ENCODE measurements around the gene MRPL23.

The MRPL23 gene

GRCh38 chr11:1963864-1964263 lies 16.7 kb downstream of the MRPL23 start:
- H3K4me1 Mint-ChIP-seq = no peaks in the 10 kb centered on the region
- no peak overlapping the region for H3K4me3 Mint-ChIP-seq
- H3K9me3 Mint-ChIP-seq = no peaks in the 10 kb centered on the region

GRCh38 chr11:1964348-1964747 lies 17.2 kb downstream of the MRPL23 start:
- Mint-ChIP-seq H3K4me1 (no peaks in the 10 kb centered on the region), H3K27ac (ENCODE audit: low read depth) (no peak overlapping the region), H3K4me3 (no peak overlapping the region), H3K36me3 (ENCODE audit: insufficient read depth) (no peaks in the 10 kb centered on the region), H3K9me3 (no peaks in the 10 kb centered on the region), H3K27me3 (no peaks in the 10 kb centered on the region)
- ATAC-seq (replicated peaks; ENCODE audit: extremely low read depth, poor library complexity, severe bottlenecking) (no peak), DNase-seq (ENCODE audit: low spot score in 2 of 2) (no peak)

More at GRCh38 chr11:1963864-1964263, 16.7 kb downstream of the MRPL23 start:
- DNase-seq (ENCODE audit: low spot score in 2 of 2) (peak in 1 of 2 donors; percentile 6), ATAC-seq (replicated peaks; ENCODE audit: extremely low read depth, poor library complexity, severe bottlenecking) (no peak)
- no peaks in the 10 kb centered on the region for H3K27me3 Mint-ChIP-seq
- H3K36me3 Mint-ChIP-seq (ENCODE audit: insufficient read depth) = no peaks in the 10 kb centered on the region
- no peak overlapping the region for H3K27ac Mint-ChIP-seq (ENCODE audit: low read depth)

- H3K27me3 Mint-ChIP-seq = no peaks in the 10 kb centered on the region
- H3K9me3 Mint-ChIP-seq = no peaks in the 10 kb centered on the region
- no peak overlapping the region for H3K4me3 Mint-ChIP-seq
- no peaks in the 10 kb centered on the region for H3K36me3 Mint-ChIP-seq (ENCODE audit: insufficient read depth)
- no peaks in the 10 kb centered on the region for H3K4me1 Mint-ChIP-seq
- H3K27ac Mint-ChIP-seq (ENCODE audit: low read depth) = no peak overlapping the region
- ATAC-seq (replicated peaks; ENCODE audit: extremely low read depth, poor library complexity, severe bottlenecking) = no peak
- no peak for DNase-seq (ENCODE audit: low spot score in 2 of 2)
Observed at GRCh38 chr11:1964955-1965354, 17.8 kb downstream of the MRPL23 start.

GRCh38 chr11:1966531-1966930 lies 19.4 kb downstream of the MRPL23 start:
- Mint-ChIP-seq H3K27ac (ENCODE audit: low read depth) (no peak overlapping the region), H3K9me3 (no peaks in the 10 kb centered on the region)
- no peak for DNase-seq (ENCODE audit: low spot score in 2 of 2)

GRCh38 chr11:1967641-1968225 lies 20.6 kb downstream of the MRPL23 start:
- ATAC-seq (replicated peaks; ENCODE audit: extremely low read depth, poor library complexity, severe bottlenecking) = no peak
- H3K27me3 Mint-ChIP-seq = no peaks in the 10 kb centered on the region
- no peak overlapping the region for H3K27ac Mint-ChIP-seq (ENCODE audit: low read depth)

More at GRCh38 chr11:1966531-1966930, 19.4 kb downstream of the MRPL23 start:
- no peak for ATAC-seq (replicated peaks; ENCODE audit: extremely low read depth, poor library complexity, severe bottlenecking)
- Mint-ChIP-seq H3K27me3 (no peaks in the 10 kb centered on the region), H3K4me1 (no peaks in the 10 kb centered on the region), H3K36me3 (ENCODE audit: insufficient read depth) (no peaks in the 10 kb centered on the region), H3K4me3 (no peak overlapping the region)

GRCh38 chr11:1968454-1969002 lies 21.4 kb downstream of the MRPL23 start:
- H3K4me3 Mint-ChIP-seq = no peak overlapping the region
- H3K9me3 Mint-ChIP-seq = no peaks in the 10 kb centered on the region
- H3K36me3 Mint-ChIP-seq (ENCODE audit: insufficient read depth) = no peaks in the 10 kb centered on the region
- H3K27ac Mint-ChIP-seq (ENCODE audit: low read depth) = no peak overlapping the region
- no peak for ATAC-seq (replicated peaks; ENCODE audit: extremely low read depth, poor library complexity, severe bottlenecking)
- DNase-seq (ENCODE audit: low spot score in 2 of 2) = no peak
- H3K4me1 Mint-ChIP-seq = no peaks in the 10 kb centered on the region
- no peaks in the 10 kb centered on the region for H3K27me3 Mint-ChIP-seq

More at GRCh38 chr11:1967641-1968225, 20.6 kb downstream of the MRPL23 start:
- H3K4me1 Mint-ChIP-seq = no peaks in the 10 kb centered on the region
- H3K36me3 Mint-ChIP-seq (ENCODE audit: insufficient read depth) = no peaks in the 10 kb centered on the region
- H3K9me3 Mint-ChIP-seq = no peaks in the 10 kb centered on the region
- no peak for DNase-seq (ENCODE audit: low spot score in 2 of 2)
- no peak overlapping the region for H3K4me3 Mint-ChIP-seq

GRCh38 chr11:1969035-1969434 lies 21.9 kb downstream of the MRPL23 start:
- Mint-ChIP-seq H3K36me3 (ENCODE audit: insufficient read depth) (no peaks in the 10 kb centered on the region), H3K9me3 (no peaks in the 10 kb centered on the region), H3K27me3 (no peaks in the 10 kb centered on the region), H3K4me3 (no peak overlapping the region), H3K27ac (ENCODE audit: low read depth) (no peak overlapping the region), H3K4me1 (no peaks in the 10 kb centered on the region)
- DNase-seq (ENCODE audit: low spot score in 2 of 2) (no peak), ATAC-seq (replicated peaks; ENCODE audit: extremely low read depth, poor library complexity, severe bottlenecking) (no peak)

GRCh38 chr11:1969776-1970175 lies 22.6 kb downstream of the MRPL23 start:
- Mint-ChIP-seq H3K27me3 (no peaks in the 10 kb centered on the region), H3K27ac (ENCODE audit: low read depth) (no peak overlapping the region), H3K4me3 (no peak overlapping the region), H3K36me3 (ENCODE audit: insufficient read depth) (no peaks in the 10 kb centered on the region), H3K4me1 (no peaks in the 10 kb centered on the region), H3K9me3 (no peaks in the 10 kb centered on the region)
- DNase-seq (ENCODE audit: low spot score in 2 of 2) (no peak), ATAC-seq (replicated peaks; ENCODE audit: extremely low read depth, poor library complexity, severe bottlenecking) (no peak)

GRCh38 chr11:1970956-1971355 lies 23.8 kb downstream of the MRPL23 start:
- no peak for ATAC-seq (replicated peaks; ENCODE audit: extremely low read depth, poor library complexity, severe bottlenecking)
- Mint-ChIP-seq H3K36me3 (ENCODE audit: insufficient read depth) (no peaks in the 10 kb centered on the region), H3K4me1 (no peaks in the 10 kb centered on the region), H3K27me3 (no peaks in the 10 kb centered on the region), H3K27ac (ENCODE audit: low read depth) (no peak overlapping the region), H3K4me3 (no peak overlapping the region), H3K9me3 (no peaks in the 10 kb centered on the region)
- DNase-seq (ENCODE audit: low spot score in 2 of 2) = no peak

GRCh38 chr11:1975185-1975584 lies 28.1 kb downstream of the MRPL23 start:
- Mint-ChIP-seq H3K9me3 (no peaks in the 10 kb centered on the region), H3K4me3 (no peak overlapping the region), H3K27me3 (no peaks in the 10 kb centered on the region), H3K4me1 (no peaks in the 10 kb centered on the region), H3K36me3 (ENCODE audit: insufficient read depth) (no peaks in the 10 kb centered on the region), H3K27ac (ENCODE audit: low read depth) (no peak overlapping the region)
- no peak for DNase-seq (ENCODE audit: low spot score in 2 of 2)
- no peak for ATAC-seq (replicated peaks; ENCODE audit: extremely low read depth, poor library complexity, severe bottlenecking)

GRCh38 chr11:1978720-1979473 lies 31.8 kb downstream of the MRPL23 start:
- H3K27ac Mint-ChIP-seq (ENCODE audit: low read depth) = no peak overlapping the region

GRCh38 chr11:1979607-1980006 lies 32.5 kb downstream of the MRPL23 start:
- no peaks in the 10 kb centered on the region for H3K4me1 Mint-ChIP-seq
- ATAC-seq (replicated peaks; ENCODE audit: extremely low read depth, poor library complexity, severe bottlenecking) (no peak), DNase-seq (ENCODE audit: low spot score in 2 of 2) (no peak)
- H3K4me3 Mint-ChIP-seq = no peak overlapping the region
- H3K9me3 Mint-ChIP-seq = no peaks in the 10 kb centered on the region
- no peaks in the 10 kb centered on the region for H3K36me3 Mint-ChIP-seq (ENCODE audit: insufficient read depth)
- no peak overlapping the region for H3K27ac Mint-ChIP-seq (ENCODE audit: low read depth)
- no peaks in the 10 kb centered on the region for H3K27me3 Mint-ChIP-seq

More at GRCh38 chr11:1978720-1979473, 31.8 kb downstream of the MRPL23 start:
- no peaks in the 10 kb centered on the region for H3K36me3 Mint-ChIP-seq (ENCODE audit: insufficient read depth)
- H3K9me3 Mint-ChIP-seq = no peaks in the 10 kb centered on the region
- no peaks in the 10 kb centered on the region for H3K4me1 Mint-ChIP-seq
- H3K4me3 Mint-ChIP-seq = no peak overlapping the region
- DNase-seq (ENCODE audit: low spot score in 2 of 2) = no peak
- ATAC-seq (replicated peaks; ENCODE audit: extremely low read depth, poor library complexity, severe bottlenecking) = no peak
- H3K27me3 Mint-ChIP-seq = no peaks in the 10 kb centered on the region

Data from central memory CD8-positive, alpha-beta T cell (primary cell).